ENCODE results near the gene CDH4. TPM values are rescaled to one million over a fixed set of nuclear protein-coding genes. Genes with fewer than 3 reads are reported as not detected.

CDH4 gene
- total and polyA plus RNA-seq, 2 of the 13 experiments (the other 11 are each of a cell fraction or from before 2014, with no cell fraction given) = not detected

- no peak for TF ChIP-seq CEBPZ (IDR thresholded peaks at IDR 0.05; ENCODE audit: low read length)
- no peak for TF ChIP-seq HNRNPLL (IDR thresholded peaks at IDR 0.05; ENCODE audit: low read depth, low read length, poor library complexity, severe bottlenecking)
- no peak for TF ChIP-seq SMAD3 (CRISPR knock-in tag; IDR thresholded peaks at IDR 0.05)
- no peak for TF ChIP-seq HNRNPH1 (optimal IDR thresholded peaks at IDR 0.05; ENCODE audit: low read depth, low read length)
- peak; percentile 37; the same call in 1 of the 2 replicates for TF ChIP-seq FOXA1 (IDR thresholded peaks at IDR 0.05)
- no peak for TF ChIP-seq FOXA1 (CRISPR knock-in tag; IDR thresholded peaks at IDR 0.05)
- TF ChIP-seq ZNF367 (CRISPR knock-in tag; IDR thresholded peaks at IDR 0.05; ENCODE audit: borderline replicate concordance) = no peak
- no peak for TF ChIP-seq ZFP91 (CRISPR knock-in tag; IDR thresholded peaks at IDR 0.05; ENCODE audit: borderline replicate concordance)
- no peak for TF ChIP-seq MTF2 (CRISPR knock-in tag; IDR thresholded peaks at IDR 0.05; ENCODE audit: borderline replicate concordance)
- TF ChIP-seq ZNF329 (CRISPR knock-in tag; IDR thresholded peaks at IDR 0.05; ENCODE audit: low read depth) = no peak
- no peak for TF ChIP-seq ZBED4 (CRISPR knock-in tag; IDR thresholded peaks at IDR 0.05; ENCODE audit: borderline replicate concordance)
- no peak for TF ChIP-seq NCOR1 (IDR thresholded peaks at IDR 0.05; ENCODE audit: borderline replicate concordance, low read length)
- no peak for TF ChIP-seq ZNF615 (CRISPR knock-in tag; IDR thresholded peaks at IDR 0.05; ENCODE audit: borderline replicate concordance)
- 0 out of 2 replicates have a peak, but pooled peaks have one; percentile 8 for TF ChIP-seq NFRKB (IDR thresholded peaks at IDR 0.05)
- TF ChIP-seq ZNF207 (IDR thresholded peaks at IDR 0.05; ENCODE audit: borderline replicate concordance) = peak; percentile 11; the same call in 1 of the 2 replicates
- TF ChIP-seq FOXP1 (IDR thresholded peaks at IDR 0.05) = peak; percentile 31; the same call in 1 of the 2 replicates
- TF ChIP-seq FOXP1 (CRISPR knock-in tag; IDR thresholded peaks at IDR 0.05) = no peak
- TF ChIP-seq MXD1 (CRISPR knock-in tag; IDR thresholded peaks at IDR 0.05) = no peak
Observed at GRCh38 chr20:61585764-61586163, 333.7 kb downstream of the CDH4 start (continued).

Data from HepG2 (cell line).